Caco-2 (cell line): Measurements from ENCODE around the gene COPS6. TPM values are rescaled to one million over a fixed set of nuclear protein-coding genes. Genes with fewer than 3 reads are reported as not detected.

Experiments
- BruUV-seq: library from RNA; stranded (reverse); fragments of 400-500 nt; replicated peaks from 2 replicates; lab custom pipeline; 2021; lab: Mats Ljungman, UMichigan
- CTCF ChIA-PET: fragments of 300-600 bp; sonication (Branson Sonifier 250); formaldehyde crosslinking; loops from one replicate; lab custom pipeline; 2022; ENCODE audit warnings: antibody characterized with exemption; lab: Charles Lee
- POLR2A ChIA-PET: fragments of 300-600 bp; sonication (Branson Sonifier 250); formaldehyde crosslinking; loops from one replicate; lab custom pipeline; 2022; ENCODE audit warnings: antibody characterized with exemption; lab: Charles Lee
- DNase-seq, 2 experiments: peaks; one replicate each; pipeline versions ENCODE4 v3.0.0 to v3.0.0-alpha.2; 2020 to 2022
- H3K27me3 ChIP-seq: replicated peaks from 2 replicates; pipeline ENCODE4 v1.6.0; 2011; ENCODE audit warnings: low read length; ENCODE audit not compliant: control insufficient read depth, insufficient read depth
- H3K36me3 ChIP-seq: 2 replicates; pipeline ENCODE4 v1.5.1; 2011; ENCODE audit warnings: low read length; ENCODE audit not compliant: control insufficient read depth, insufficient read depth
- H3K4me1 ChIP-seq: fragments of 250-450 bp; sonication (Bioruptor Pico); 2 replicates; pipeline ENCODE4 v1.5.1; 2020; ENCODE audit warnings: mild to moderate bottlenecking
- H3K4me3 ChIP-seq: 2 replicates; pipeline ENCODE4 v1.5.1; 2011; ENCODE audit warnings: low read depth, mild to moderate bottlenecking, control low read depth, low read length
- H3K9me3 ChIP-seq: fragments of 250-450 bp; sonication (Bioruptor Pico); 2 replicates; pipeline ENCODE4 v1.5.1; 2020; ENCODE audit warnings: mild to moderate bottlenecking, moderate library complexity
- H3K27ac Mint-ChIP-seq: one replicate; pipeline ENCODE4 v1.8.0; 2022; ENCODE audit warnings: mixed read lengths; ENCODE audit not compliant: unreplicated experiment
- H3K27me3 Mint-ChIP-seq: one replicate; pipeline ENCODE4 v1.8.0; 2022; ENCODE audit warnings: mixed read lengths; ENCODE audit not compliant: insufficient read depth, unreplicated experiment
- H3K36me3 Mint-ChIP-seq: one replicate; pipeline ENCODE4 v1.8.0; 2022; ENCODE audit warnings: mild to moderate bottlenecking, mixed read lengths; ENCODE audit not compliant: insufficient read depth, unreplicated experiment
- H3K4me1 Mint-ChIP-seq: one replicate; pipeline ENCODE4 v1.8.0; 2022; ENCODE audit warnings: low read depth, mixed read lengths; ENCODE audit not compliant: unreplicated experiment
- H3K4me3 Mint-ChIP-seq: one replicate; pipeline ENCODE4 v1.8.0; 2022; ENCODE audit warnings: mild to moderate bottlenecking, moderate library complexity, mixed read lengths; ENCODE audit not compliant: unreplicated experiment
- H3K9me3 Mint-ChIP-seq: one replicate; pipeline ENCODE4 v1.8.0; 2022; ENCODE audit warnings: mixed read lengths; ENCODE audit not compliant: unreplicated experiment
- CTCF ChIP-seq, 2 experiments: fragments of 200-600 bp in 1 of 2; IDR thresholded peaks; 1 replicate in 1 of 2; 2 replicates in 1 of 2; pipeline versions ENCODE4 v1.5.1 to v1.8.0; 2011 to 2022; ENCODE audit warnings: antibody characterized with exemption in 1 of 2, control low read depth in 1 of 2, inconsistent platforms in 1 of 2, low read depth in 1 of 2, low read length in 1 of 2, mild to moderate bottlenecking in 1 of 2, moderate library complexity in 1 of 2; ENCODE audit not compliant: insufficient read depth in 1 of 2, severe bottlenecking in 1 of 2, unreplicated experiment in 1 of 2
- intact Hi-C: fragments of 100-400 bp; cut with micrococcal nuclease; formaldehyde crosslinking; loops from one replicate; pipeline ENCODE4 v1.10.0; 2022; ENCODE audit not compliant: unreplicated experiment
- total RNA-seq: library from RNA; stranded (reverse); gene quantifications from 2 replicates; pipeline ENCODE4 v1.2.3, GENCODE V29; 2022

Gene COPS6
- total RNA-seq, 1 experiment from 2014 or later, result 142 TPM

DNA sequence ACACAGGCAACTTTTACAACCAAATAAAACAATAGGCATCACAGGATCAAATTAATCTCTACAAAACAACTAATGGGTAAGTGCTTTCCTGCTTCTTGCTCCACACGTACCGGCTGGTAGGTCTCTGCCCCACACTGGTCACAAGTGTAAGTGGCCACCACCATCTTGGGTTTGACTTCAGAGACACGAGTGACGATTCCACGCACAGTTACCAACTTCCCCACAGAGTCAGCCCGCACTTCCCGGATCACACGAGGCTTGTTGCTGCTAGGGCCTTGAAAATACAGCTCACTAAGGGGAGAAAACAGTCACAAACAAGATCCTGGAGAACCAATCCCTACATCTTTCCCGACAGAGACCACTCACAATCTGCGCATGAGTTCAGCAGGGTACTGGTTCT is 10.1 kb downstream of the COPS6 start:
- Mint-ChIP-seq H3K27ac (peak overlapping the region; percentile 99), H3K9me3 (no peaks in the 10 kb centered on the region), H3K4me3 (peak overlapping the region; percentile 95), H3K36me3 (peaks cover 99% of the 10 kb centered on the region), H3K4me1 (peaks cover 23% of the 10 kb centered on the region), H3K27me3 (no peaks in the 10 kb centered on the region)
- Histone ChIP-seq H3K4me3 (no peak overlapping the region), H3K36me3 (peaks cover 13% of the 10 kb centered on the region), H3K9me3 (no peaks in the 10 kb centered on the region), H3K4me1 (peaks cover 5% of the 10 kb centered on the region; the same call in 1 of the 2 replicates), H3K27me3 (no peaks in the 10 kb centered on the region)
- TF ChIP-seq CTCF (IDR thresholded peaks at IDR 0.05; ENCODE audit: insufficient read depth in 1 of 2, low read depth in 1 of 2, low read length in 1 of 2, severe bottlenecking in 1 of 2, unreplicated experiment in 1 of 2), result no peak
- intact Hi-C loops, result no loop called here
- POLR2A ChIA-PET, result no interaction called here
- BruUV-seq, result no TSS peak
- CTCF ChIA-PET, result no interaction called here
- DNase-seq, result no peak

DNA sequence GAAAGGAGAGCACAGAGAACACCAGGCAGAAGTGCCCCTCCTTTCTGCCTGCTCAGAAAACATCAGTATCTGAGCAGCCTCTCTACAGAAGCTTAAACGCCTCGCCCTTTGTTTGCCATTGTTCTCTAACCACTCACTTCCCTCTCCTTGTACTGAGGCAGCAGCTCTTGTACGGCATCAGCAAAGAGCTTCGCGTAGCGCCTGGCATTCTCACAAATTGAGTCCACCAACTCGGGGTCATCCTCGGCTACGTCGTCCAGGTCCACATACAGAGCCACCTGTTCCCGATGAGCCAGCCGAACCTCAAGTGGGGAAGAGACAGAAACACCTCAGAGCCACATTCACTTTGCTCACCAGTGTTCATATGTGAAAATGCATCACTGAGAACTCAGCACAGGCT is 10.7 kb downstream of the COPS6 start:
- peak overlapping the region; percentile 95 for H3K4me3 Mint-ChIP-seq
- H3K9me3 ChIP-seq, result no peaks in the 10 kb centered on the region
- H3K27me3 Mint-ChIP-seq, result no peaks in the 10 kb centered on the region
- H3K4me1 Mint-ChIP-seq, result peaks cover 23% of the 10 kb centered on the region
- no peaks in the 10 kb centered on the region for H3K27me3 ChIP-seq
- ChIA-PET POLR2A (no interaction called here), CTCF (no interaction called here)
- peak overlapping the region; percentile 93 for H3K4me3 ChIP-seq
- peaks cover 13% of the 10 kb centered on the region for H3K36me3 ChIP-seq
- BruUV-seq, result no TSS peak
- intact Hi-C loops, result no loop called here
- H3K27ac Mint-ChIP-seq, result peak overlapping the region; percentile 99
- H3K4me1 ChIP-seq, result peaks cover 5% of the 10 kb centered on the region; the same call in 1 of the 2 replicates
- H3K36me3 Mint-ChIP-seq, result peaks cover 96% of the 10 kb centered on the region
- no peak for DNase-seq
- H3K9me3 Mint-ChIP-seq, result no peaks in the 10 kb centered on the region
- TF ChIP-seq CTCF (IDR thresholded peaks at IDR 0.05; ENCODE audit: insufficient read depth in 1 of 2, low read depth in 1 of 2, low read length in 1 of 2, severe bottlenecking in 1 of 2, unreplicated experiment in 1 of 2), result no peak

DNA sequence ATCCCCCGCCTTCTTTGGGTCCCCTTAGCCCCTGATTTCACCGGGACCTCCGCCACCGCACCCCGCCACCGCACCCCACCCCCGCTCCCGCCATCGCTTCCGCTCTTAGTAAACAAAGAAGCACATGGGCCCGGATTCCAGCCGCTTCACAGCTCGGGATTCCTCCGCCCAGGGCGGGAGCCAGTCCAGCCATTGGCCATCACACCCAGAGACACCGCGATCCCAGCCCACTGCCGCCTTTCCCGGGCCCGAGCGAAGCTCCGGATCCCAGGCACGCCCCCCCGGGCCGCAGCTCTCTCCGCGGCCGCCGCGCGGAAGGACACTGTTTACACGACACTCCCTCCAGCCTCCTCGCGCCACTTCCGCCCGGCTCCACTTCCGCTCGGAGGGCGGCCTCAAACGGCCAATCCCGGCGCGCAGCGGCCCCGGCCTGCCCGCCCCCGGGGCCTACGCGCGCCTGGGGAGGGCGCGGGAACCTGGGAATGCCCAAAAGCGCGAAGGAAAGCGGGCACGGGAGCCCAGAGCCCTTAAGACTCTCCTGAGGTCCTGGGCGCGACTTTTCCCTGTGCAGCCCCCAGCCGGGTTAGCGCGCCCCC is 11.7 kb downstream of the COPS6 start:
- ChIA-PET POLR2A (interaction anchor here (0.5 to 2.7 kb wide), 10 partner anchors 13 to 99 kb away, joined by 3 to 23 read pairs (median 8); partner anchors contain the start of genes GPC2, LAMTOR4, MBLAC1 and STAG3), CTCF (interaction anchor here (0.5 to 2.2 kb wide), 5 partner anchors 11 to 51 kb away, joined by 3 to 8 read pairs (median 4); no protein-coding TSS in a partner anchor)
- Mint-ChIP-seq H3K27ac (peak overlapping the region; percentile 99), H3K4me3 (peak overlapping the region; percentile 95), H3K36me3 (peaks cover 85% of the 10 kb centered on the region), H3K27me3 (no peaks in the 10 kb centered on the region), H3K9me3 (no peaks in the 10 kb centered on the region), H3K4me1 (peaks cover 23% of the 10 kb centered on the region)
- DNase-seq, result peak; percentile 97
- Histone ChIP-seq H3K36me3 (peaks cover 12% of the 10 kb centered on the region), H3K4me1 (peaks cover 5% of the 10 kb centered on the region; the same call in 1 of the 2 replicates), H3K27me3 (no peaks in the 10 kb centered on the region), H3K9me3 (no peaks in the 10 kb centered on the region), H3K4me3 (peak overlapping the region; percentile 93)
- TF ChIP-seq CTCF (IDR thresholded peaks at IDR 0.05; ENCODE audit: insufficient read depth in 1 of 2, low read depth in 1 of 2, low read length in 1 of 2, severe bottlenecking in 1 of 2, unreplicated experiment in 1 of 2), result no peak
- intact Hi-C loops, result loop anchor here (1.0 to 2.0 kb wide), 3 partner anchors 12 to 25 kb away; partner anchors contain the start of genes COPS6 and ZNF3
- BruUV-seq, result no TSS peak
